Activated T-cell treated with anti-CD3 and anti-CD28 coated beads, Interleukin-2, amount 50 U/mL, for 1 hour (primary cell): ENCODE data around the gene IER5.

Experiments used
- DNase-seq: peaks from one replicate; pipeline ENCODE4 v3.0.0-alpha.2; 2020

IER5 gene

DNA sequence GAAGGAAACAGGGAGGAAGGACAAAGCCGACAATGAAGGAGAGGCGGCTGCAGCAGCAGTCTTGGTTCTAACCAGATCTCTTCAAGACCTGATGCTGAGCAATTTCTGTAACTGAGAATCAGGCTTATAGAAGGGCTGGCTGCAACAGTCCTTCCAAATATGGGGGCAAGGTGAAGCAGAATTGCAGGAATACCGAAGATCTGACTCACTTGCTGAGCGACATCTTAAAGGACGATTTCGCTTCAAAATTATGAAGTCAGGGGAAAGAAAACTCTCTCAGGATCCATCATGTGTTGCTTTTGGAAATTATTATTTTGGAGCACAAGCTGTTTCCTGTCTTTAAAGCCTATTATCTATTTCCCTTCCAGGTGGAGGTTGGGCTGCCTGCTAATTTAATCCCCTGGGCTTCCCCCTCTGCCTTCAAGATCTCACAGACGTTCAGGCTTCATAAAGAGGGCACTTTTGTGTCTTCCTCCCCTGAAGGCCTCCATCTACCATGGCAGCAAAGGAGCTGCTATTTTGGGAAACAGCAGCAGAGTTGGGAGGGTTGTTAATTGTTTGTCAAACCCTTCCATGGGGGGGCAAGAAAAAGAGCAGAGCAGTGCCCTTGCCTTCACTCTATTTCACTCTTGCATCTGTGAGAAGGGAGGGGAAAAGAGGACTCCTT is 10.8 kb upstream of the IER5 start:
- DNase-seq = no peak

DNA sequence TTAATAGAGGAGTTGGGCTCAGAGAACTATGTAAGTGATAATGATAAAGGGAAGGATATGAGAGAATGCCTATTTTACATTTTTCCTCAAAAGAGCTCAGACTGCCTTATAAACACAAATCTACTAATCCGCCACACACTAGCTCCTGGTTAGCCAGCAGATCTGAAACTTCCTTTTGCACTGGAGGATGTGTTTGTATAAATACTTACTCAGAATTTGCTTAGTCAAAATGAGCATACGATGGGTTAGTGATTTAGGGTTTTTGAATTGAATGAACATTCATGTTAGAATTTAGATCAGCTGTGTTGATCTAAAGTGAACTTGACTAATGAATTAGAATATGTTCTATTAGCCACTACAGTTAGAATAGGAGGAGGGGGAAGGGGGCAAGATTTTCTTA is 9.1 kb upstream of the IER5 start:
- DNase-seq = no peak

DNA sequence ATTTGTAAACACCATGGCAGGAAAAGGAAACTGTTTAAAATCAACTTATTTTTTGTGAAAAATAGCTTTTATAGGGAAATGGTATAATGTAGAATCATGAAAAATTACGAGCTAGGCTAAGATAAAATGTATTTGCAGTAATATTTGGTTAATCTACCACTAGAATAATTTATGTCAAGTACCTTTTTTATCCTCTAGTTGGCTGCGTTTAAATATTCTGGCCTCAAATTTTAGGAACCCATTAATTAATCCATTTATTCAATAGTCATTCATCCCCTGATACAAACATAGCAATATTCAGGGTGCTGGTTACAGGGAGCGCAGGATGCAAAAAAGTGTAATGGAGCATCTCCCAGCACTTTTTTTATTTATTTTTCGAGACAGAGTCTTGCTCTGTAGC is 8.6 kb upstream of the IER5 start:
- no peak for DNase-seq

DNA sequence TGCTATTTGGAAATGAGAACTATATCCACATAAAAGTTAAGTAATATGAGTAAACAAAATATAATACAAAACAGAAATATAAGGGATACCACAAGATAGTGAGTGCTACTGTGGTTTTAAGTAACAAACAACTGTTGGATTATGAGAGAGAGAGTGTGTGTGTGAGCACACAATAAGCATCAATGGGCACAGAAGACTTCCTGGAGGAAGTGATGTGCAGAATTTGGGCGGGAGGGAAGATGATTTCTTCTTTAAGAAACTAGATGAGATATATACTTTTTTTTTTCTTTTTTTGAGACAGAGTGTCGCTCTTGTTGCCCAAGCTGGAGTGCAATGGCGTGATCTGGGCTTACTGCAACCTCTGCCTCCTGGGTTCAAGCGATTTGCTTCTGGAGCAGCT is 7.9 kb upstream of the IER5 start:
- DNase-seq = no peak

DNA sequence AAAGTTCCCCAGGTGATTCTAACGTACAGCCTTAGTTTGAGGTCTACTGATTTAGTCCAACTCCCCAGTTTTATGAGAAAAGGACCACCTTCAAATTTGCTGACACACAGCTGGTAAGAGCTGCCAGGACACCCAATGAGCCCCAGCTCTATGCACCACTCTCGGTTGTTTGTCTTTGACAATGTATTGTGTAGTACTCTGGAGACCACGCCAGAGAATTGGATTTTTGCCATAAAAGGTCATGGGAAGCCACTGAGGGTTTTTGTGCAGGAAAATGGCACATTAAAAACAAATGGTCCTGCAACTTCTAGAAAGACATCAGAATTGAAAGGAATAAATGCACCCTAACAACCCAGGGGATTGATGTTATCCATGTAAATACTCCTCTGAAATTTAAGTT is 7.1 kb upstream of the IER5 start:
- DNase-seq = no peak

DNA sequence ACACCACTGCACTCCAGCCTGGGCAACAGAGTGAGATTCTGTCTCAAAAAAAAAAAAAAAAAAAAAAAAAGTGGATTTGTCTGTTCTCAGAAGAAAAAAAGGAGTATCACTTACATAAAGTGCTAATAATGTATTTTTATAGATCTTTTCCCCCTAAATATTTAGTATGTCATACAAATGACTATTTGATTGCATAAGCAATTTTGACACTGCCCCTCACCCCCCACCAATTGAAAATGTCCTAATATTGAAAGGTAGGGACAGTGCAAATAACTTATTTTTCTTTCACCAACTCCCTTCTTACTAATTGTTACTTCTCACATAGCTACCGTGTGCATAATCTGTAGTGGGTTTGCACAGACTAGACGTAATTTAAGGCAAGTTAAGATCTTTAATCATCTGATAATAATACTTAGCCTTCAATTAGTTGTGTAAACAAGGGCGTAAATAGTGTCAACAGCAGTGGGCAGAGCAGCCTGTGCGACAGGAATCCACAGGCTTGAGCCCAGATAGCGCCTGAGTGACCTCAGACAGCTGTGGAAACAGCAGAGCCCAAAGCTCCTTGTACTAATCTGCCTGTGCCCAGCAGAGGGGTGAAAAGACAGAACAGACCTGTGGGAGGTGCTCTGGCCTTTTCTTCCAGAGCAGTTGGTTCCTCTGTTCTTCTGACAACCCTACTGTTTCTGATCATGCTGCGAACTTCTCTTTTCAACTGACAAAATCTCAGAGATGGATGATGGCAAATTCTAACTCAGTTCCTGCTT is 4.5 kb upstream of the IER5 start:
- DNase-seq = peak; percentile 57

DNA sequence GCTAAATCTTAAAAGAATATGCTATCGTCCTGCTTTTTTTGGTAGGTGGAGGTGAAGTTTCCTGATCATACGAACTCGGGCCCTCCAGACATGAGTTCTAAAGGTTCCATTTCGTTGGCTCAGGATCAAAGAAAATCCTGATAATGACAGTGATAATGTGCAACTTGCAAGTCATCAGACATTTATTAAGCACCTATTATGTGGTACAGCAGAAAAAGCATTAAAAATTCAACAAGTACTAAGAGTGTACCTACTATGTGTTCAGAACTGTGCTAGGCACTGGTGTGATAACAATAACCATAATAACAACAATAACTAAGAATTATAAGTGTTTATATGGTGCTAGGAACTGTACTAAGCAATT is 3.9 kb upstream of the IER5 start:
- DNase-seq = no peak

DNA sequence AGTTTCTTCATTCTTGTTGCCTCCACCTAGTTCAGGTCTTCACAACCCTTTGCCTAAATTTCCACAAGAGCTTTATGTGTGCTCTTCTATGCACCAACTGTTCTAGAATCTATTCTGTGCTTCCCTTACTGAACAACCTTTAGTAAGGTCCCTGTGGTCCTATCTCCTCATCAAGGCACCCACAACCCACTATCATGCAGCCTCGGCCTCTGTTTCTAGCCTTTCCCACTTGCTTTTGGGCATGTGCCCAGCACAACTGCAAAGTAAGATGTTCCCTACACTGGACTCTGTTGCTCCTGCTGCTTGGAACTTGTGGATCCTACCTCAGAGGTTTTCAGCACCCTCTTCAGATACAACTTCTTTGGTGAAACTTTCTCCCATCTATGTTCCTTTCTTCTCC is 2.4 kb upstream of the IER5 start:
- no peak for DNase-seq

DNA sequence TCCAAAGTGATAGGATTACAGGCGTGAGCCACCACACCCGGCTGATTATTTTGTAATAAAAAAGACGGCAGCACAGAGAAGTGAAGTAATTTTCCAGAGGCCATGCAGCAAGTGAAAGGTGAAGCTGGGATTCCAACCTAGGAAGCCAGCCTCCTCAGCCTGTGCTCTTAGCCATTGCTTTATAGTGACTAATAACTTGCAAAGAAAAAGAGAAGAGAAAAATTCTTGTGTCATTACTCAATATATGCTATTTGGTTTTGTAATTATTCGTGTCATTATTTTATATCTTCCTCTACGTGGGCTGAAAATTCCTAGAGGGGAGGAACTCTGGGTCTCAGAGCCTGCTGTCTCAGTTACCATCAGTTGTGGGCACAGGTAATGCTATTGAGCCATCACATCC is 1.6 kb upstream of the IER5 start:
- no peak for DNase-seq

DNA sequence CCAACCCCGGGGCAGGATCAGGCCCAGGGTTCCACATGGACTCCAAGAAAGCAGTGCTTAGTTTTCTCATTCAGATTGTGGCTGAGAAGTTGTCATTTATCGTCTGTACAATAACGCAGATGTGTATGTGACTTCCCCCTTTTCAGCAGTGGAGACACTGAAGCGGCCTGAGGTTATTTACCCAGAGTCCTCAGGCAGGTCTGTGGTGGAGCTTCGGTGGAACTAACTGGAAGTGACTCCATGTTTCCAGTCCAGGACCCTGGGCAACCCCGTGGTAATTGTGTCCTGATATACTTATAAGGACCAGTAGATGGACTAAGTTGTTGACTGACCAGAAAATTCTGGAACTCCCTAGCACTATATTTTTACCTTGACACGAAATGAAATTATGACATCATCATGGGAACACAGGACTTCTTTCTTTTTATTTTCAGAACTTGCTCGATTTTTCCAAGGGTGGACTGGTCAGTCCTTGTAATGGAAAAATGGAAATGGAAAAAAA is 1.0 kb upstream of the IER5 start:
- no peak for DNase-seq

DNA sequence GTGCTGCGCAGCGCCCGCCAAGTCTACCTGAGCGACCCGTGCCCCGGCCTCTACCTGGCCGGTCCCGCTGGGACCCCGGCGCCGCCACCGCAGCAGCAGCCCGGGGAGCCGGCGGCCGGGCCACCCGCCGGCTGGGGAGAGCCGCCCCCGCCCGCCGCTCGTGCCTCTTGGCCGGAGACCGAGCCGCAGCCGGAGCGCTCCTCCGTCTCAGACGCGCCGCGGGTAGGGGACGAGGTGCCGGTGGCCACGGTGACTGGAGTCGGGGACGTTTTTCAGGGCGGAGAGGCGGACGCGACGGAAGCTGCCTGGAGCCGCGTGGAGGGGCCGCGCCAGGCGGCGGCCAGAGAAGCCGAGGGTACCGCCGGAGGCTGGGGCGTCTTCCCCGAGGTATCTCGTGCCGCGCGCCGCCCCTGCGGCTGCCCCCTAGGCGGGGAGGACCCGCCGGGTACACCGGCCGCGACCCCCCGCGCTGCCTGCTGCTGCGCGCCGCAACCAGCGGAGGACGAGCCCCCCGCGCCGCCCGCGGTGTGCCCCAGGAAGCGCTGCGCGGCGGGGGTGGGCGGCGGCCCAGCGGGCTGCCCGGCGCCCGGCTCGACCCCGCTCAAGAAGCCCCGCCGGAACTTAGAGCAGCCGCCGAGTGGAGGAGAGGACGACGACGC is 646 bp downstream of the IER5 start:
- DNase-seq = peak; percentile 63

DNA sequence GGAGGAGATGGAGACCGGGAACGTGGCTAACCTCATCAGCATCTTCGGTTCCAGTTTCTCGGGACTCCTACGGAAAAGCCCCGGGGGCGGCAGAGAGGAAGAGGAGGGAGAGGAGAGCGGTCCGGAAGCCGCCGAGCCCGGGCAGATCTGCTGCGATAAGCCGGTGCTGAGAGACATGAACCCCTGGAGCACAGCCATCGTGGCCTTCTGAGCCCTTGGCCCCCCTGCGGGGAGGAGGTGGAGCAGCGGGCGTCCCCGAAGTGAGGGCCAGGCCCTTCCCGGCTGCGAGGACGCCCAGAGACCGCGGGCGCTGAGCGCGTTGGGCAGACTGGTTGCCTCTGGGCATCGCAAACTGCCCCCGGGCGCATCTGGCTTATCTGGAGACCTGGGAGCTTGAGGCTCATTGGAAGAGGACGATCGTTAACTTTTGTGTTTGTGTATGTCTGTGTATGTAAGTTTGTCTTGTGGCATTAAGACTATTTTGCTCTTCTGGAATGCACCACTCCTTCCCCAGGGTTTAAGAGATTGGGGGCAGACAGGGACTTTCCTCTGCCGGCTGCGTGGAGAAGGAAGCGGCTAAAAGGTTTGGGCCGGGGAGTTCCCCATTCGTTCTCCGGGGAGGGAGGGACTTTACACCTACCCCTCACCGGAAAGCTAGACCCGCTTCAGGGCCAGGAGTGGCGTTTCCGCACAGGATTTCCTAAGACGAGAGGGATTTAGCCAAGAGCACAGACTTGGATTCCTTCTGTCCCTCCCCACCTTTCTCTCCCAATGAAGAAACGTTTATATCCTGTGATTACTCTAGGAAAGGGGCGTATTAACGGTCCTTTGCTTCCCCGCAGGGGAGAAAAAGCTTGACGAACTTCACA is 1.4 kb downstream of the IER5 start:
- peak; percentile 77 for DNase-seq

DNA sequence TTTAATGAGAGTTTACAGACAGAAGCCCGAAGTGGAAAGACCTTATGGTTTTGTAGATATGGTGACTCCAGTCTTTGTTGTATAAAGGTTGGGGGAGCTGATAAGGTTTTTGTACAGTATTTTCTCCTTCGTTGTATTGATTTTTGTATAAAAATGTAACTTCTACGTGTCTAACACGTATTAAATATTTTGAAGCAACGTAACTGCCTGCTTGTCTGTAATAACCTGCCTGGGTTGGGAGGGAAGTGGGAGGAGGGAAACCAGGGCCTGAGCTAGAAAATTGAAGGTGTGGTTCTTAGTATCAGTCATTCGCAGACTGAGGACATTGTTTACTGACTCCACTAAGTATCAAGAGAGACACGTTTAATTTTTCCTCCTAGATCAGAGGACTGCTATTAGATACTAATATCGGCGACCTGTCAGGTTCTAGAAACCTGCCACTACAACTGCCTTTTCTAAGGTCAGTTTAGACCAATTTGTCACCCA is 2.2 kb downstream of the IER5 start:
- no peak for DNase-seq

DNA sequence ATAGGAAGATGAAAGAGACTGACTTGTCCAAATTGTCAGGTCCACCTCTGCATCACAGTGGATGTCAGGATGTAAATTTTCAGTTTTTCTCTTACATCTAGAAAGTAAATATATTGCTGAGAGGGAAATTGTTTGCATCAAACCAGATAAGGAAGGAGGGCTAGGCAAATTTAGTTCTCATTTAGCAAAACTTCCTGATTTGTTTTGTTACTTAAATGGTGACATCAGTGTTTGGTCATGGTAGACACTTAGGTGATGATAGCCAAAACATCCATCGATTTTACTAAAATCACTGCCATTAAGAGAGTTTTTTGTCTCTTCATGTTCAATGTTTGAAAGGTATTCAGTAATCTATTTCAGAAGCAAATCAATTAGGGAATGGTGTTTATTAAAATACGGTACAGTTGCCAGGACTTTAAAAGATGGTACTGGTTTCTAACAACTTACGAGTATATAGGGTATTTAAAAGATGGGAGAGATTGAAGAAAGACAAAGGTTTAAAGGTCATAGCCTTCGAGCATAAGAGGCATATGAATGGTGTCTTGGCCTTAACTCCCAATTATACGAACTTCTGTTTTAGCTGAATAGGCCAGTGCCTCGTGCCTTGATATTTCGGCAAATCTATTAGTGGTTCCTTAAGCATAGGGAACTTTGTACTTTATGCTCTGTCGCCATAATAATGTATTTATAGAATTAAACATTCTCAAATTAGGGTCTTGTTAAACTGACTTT is 3.0 kb downstream of the IER5 start:
- DNase-seq = no peak

DNA sequence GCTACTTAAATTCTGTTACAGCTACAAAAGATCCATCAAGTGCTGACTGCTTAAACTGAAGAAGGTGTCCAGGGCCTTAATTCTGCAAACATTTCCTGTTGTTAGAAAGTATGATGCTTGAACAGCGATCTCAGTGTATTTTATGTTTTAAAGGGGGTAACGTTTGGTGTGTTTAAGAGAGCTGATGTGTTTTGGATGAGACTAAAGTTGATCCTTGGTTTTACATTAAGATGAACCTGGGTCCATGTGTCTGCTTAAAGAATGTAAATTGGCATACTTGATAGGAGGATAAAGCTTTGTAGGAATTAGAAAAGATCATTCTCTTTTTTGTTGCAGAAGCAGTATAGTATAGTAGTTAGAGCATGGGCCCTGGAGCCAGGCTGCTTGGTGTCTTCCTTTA is 3.6 kb downstream of the IER5 start:
- DNase-seq = no peak

DNA sequence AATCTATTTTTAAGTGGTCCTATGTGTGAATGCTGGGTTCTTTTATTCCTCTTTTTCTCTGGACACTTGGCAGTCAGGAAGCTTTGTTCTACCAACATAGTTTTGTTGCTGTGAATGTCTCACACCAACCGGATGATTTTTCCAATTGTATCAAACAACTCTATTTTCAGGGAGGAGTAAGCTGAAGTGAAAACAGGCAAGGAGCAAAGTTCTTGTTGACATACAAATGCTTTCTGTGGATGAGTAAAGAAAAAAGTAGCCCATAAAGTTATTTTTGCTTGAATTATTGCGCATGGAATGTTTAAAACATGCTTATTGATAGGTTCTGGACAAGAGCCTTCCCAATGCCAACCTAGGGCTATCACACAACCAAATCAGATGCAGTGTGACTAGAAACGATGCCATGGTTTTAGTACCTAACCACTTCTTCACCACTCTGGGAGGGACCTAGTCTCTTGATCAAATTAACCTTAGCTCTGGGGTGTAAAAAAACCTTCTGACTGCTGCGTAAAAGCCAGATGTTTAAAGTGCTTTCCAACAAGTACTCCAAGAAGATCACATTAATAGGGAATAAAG is 4.5 kb downstream of the IER5 start:
- no peak for DNase-seq

DNA sequence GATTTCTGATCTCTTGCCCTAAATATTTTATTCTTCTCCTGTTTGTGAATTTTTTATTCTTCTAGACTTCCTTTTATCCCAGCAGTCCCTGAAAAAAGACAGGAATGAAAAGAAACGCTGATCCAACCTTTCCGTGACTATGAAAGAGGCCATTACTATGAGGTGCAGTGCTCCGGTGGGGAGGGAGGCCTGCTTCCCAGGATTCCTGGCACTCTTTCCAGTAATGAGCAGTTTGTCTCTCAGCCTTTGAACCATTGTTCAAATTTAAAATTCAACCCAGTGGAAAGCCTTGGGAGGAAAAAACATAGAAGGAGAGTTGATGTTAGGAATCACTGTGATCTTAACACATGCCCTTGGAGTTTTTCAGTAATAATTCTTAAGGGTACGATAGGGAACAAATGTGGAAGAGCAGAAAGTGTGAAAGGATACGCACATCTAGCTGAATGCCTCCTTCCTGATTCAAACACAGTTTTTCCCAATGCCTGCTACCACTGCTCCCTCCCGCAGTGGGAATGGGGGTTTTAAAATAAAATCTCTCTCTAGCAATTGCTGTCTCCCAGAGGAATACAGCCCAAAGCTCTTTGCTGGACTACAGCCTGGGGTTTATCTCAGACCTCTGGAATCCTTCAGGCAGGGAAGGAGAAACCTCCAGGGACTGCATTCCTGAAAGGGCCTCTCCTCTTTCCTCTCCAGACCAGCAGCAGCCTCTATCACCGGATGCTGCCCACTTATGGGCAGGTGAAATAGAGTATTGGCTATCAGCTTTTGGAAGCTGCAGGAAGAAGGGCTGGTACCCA is 6.1 kb downstream of the IER5 start:
- DNase-seq = no peak

DNA sequence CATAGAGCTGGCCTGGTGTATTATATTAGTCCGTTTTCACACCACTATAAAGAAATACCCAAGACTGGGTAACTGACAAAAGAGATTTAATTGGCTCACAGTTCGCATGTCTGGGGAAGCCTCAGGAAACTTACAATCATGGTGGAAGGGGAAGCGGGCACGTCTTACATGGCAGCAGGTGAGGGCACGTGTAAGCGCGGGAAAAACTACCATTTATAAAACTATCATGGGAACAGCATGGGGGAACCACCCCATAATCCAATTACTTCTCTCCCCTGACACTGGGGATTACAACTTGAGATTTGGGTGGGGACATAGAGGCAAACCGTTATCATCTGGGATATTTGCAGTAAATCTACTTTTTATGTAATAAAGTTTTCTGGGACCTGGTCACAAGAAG is 6.8 kb downstream of the IER5 start:
- DNase-seq = no peak

DNA sequence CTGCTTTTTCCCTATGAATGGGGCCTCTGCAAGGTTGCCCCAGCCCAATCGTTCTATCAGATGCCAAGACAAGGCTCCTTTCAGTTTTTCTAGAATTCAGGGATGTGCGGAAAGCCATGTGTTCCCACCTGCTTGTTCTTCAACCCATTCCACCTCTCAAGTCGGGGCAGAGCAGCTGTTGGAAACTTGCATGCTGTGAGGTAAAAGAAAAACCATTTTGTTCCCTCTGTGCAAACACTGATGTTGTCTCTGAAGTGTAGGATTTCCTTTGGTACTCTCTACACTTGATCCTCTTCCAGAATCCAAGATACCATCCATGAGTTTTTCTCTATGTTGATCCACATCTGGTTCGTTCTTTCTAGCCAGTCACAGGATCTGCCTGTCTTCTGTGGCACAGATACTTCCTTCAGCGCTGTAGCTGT is 7.3 kb downstream of the IER5 start:
- DNase-seq = no peak

DNA sequence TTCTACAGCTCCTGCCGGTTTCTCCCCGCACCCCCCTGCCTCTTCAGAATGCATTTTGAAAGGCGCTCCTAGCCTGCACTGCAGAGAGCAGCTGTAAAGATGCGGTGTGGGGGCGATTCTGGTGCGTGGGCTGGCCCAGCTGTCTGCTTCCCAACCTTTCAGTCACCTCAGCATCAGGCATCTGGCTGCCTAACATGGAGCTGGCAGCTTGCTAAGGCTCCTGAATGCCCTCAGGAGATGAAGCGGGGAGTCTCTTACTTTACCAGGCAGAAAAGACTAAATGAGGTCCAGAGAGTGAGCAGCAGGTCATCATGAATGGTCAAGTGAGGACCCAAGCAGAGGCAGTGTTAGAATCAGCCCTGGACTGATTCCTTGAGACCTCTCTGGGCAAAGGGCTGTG is 8.7 kb downstream of the IER5 start:
- DNase-seq = no peak
